Measurements from ENCODE around the gene EVA1A. TPM values are rescaled to one million over a fixed set of nuclear protein-coding genes. Genes with fewer than 3 reads are reported as not detected.

EVA1A gene, protein sequence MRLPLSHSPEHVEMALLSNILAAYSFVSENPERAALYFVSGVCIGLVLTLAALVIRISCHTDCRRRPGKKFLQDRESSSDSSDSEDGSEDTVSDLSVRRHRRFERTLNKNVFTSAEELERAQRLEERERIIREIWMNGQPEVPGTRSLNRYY
- polyA plus RNA-seq (ENCODE audit: insufficient read length in 3 of 3), result 10 to 100 TPM; 12.3 to 16.6 (median 15.6) TPM

GRCh38 chr2:75560768-75561565, at the start of gene EVA1A:
EVA1A (minus strand) TSS chr2:75560939; CDS start chr2:75518140, 42,799 bp downstream.
- DNase-seq (ENCODE audit: low read depth in 3 of 3, low spot score in 2 of 3), result no peak

DNA sequence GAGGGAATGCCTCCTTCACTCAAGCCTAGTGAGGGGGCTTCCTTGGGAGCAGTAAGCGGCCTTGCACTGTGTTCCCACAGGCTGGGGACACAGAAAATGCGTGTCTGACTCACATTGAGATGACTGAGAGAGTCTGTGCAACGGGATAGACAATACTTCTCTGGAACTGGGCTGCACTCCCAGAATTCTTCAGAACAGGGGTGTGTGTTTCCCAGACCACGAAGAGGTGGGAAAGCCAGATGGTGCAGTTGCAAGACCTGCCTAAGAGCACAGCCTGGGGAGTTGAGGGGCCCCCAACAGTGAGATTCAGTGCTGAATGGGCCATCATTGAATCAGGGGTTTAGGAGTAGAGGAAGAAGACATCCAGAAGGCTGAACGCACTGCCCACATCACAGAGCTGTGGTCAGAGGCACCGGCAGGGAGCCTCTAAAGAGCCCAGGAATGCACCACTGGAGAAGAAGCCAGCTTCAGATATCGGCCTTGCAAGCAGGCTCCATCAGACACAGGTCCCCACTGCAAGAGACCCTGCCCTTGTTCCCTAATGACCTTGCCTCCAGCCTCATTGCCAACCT, 49.3 kb upstream of the EVA1A start:
- DNase-seq (ENCODE audit: low read depth in 3 of 3, low spot score in 2 of 3), result no peak

DNA sequence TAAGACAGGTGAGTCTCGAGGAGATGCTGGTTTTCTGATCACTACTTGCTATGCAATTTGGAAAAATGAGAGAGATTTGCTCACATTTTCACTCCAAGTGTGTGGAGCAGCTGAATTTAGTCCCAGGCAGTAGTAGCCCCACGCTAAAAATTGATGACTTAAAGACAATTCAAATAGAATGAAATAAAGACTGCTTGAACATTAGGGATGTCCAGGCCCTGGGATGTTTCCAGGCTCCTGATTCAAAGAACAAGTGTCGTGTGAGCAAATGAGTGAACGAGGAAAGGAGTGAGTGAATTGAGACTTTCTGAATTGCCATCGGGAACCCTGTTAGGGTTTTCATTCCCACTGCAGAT, 48.6 kb upstream of the EVA1A start:
- DNase-seq (ENCODE audit: low read depth in 3 of 3, low spot score in 2 of 3), result no peak

DNA sequence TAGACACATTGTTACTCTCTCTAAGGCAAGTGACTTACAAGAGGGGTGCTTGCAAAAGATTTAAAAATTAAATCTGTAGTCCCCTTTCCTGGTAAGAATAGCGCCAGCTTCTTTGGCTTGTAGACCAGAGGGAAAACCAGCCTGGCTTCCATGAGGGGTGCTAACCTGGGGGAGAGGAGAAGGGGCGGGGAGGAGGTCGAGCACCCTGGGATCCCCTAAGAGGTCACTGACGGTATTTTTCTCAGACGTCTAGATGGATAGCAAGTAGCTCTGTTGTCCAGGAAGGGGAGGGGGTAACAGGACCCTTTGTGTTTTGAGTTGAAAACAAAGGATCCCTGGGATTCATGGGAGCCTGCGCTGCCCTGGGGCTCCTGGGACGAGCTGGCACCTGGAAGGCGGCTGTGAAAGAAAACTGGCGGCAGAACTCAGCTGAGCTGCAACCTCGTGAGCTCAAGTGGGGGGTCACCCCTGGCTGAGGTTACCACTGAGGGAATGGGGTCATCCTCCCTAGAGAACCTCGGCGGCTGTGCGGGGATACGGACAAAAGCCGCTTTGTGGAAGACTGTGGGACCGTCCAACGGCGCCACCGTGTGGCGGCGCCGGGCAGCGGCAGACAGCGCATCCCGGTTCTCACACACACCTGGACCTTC, 48.1 kb upstream of the EVA1A start:
- DNase-seq (ENCODE audit: low read depth in 3 of 3, low spot score in 2 of 3), result peak in 1 of 3 donors; percentile 62

DNA sequence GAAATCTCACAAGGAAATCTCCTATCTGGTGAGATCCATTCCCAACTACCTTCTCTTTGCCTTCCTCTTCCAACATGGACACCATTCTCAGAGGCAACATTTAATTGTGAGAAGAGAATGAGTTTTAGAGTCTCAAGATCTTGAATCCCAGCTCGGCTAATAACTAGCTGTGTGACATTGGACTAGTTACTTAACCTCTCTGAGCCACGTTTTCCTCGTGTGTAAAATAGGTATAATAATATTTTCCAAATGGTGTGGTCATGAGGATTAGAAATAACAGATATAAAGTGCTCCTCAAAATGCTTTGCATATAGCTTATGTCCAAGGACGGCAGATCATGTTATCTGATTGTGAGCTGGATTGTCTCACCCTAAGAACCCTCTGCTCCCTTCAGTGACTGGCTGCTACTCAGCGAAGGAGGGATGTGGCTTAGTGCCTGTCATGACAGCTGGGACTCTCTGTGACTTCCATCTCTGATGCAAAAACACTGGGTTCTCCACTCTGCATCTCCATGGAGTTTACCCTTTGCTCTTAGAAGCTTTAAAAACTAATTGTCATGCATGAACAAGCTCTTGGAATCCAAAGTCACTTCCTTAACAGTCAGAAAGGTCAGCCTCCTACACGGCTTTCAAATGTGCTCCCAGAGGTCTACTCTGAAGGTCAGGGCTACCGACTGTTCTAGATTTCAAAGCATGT, 47.4 kb upstream of the EVA1A start:
- DNase-seq (ENCODE audit: low read depth in 3 of 3, low spot score in 2 of 3), result peak in 2 of 3 donors; percentile 61 to 73

- no peak for DNase-seq (ENCODE audit: low read depth in 3 of 3, low spot score in 2 of 3)
These were observed 46.7 kb upstream of the EVA1A start for GRCh38 chr2:75607400-75607798.

- DNase-seq (ENCODE audit: low read depth in 3 of 3, low spot score in 2 of 3), result no peak
These were observed 46.1 kb upstream of the EVA1A start for GRCh38 chr2:75606761-75607399.

GRCh38 chr2:75605770-75606529, 45.2 kb upstream of the EVA1A start:
- no peak for DNase-seq (ENCODE audit: low read depth in 3 of 3, low spot score in 2 of 3)

- no peak for DNase-seq (ENCODE audit: low read depth in 3 of 3, low spot score in 2 of 3)
These were observed 43.7 kb upstream of the EVA1A start for GRCh38 chr2:75604484-75604883.

GRCh38 chr2:75603477-75603876, 42.7 kb upstream of the EVA1A start:
- DNase-seq (ENCODE audit: low read depth in 3 of 3, low spot score in 2 of 3), result no peak

GRCh38 chr2:75602724-75603342, 42.1 kb upstream of the EVA1A start:
- no peak for DNase-seq (ENCODE audit: low read depth in 3 of 3, low spot score in 2 of 3)

- DNase-seq (ENCODE audit: low read depth in 3 of 3, low spot score in 2 of 3), result no peak
These were observed 39.8 kb upstream of the EVA1A start for GRCh38 chr2:75600461-75601011.

GRCh38 chr2:75598589-75599155, 37.9 kb upstream of the EVA1A start:
- no peak for DNase-seq (ENCODE audit: low read depth in 3 of 3, low spot score in 2 of 3)

DNA sequence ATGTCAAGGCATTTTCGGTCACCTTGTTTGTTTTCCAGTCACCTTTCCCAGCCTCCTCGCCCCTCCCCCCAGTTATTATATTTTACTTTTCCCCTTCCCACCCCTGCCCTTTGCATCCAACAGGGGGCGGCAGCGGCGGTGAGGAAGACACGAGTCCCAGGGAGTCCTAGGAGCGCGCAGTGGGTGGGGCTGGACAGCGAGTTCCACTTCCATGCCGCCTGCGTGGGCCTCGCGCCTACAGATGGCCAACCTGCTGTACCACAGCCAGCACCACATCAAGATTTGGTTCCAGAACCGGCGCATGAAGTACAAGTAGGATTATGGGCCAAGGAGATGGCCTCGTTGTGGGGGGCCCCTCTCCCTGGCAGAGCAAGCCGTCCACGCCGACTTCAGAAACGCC, 37.2 kb upstream of the EVA1A start:
- no peak for DNase-seq (ENCODE audit: low read depth in 3 of 3, low spot score in 2 of 3)

- no peak for DNase-seq (ENCODE audit: low read depth in 3 of 3, low spot score in 2 of 3)
These were observed 36.0 kb upstream of the EVA1A start for GRCh38 chr2:75596784-75597183.

GRCh38 chr2:75595541-75596395, 35.0 kb upstream of the EVA1A start:
- DNase-seq (ENCODE audit: low read depth in 3 of 3, low spot score in 2 of 3), result no peak

DNA sequence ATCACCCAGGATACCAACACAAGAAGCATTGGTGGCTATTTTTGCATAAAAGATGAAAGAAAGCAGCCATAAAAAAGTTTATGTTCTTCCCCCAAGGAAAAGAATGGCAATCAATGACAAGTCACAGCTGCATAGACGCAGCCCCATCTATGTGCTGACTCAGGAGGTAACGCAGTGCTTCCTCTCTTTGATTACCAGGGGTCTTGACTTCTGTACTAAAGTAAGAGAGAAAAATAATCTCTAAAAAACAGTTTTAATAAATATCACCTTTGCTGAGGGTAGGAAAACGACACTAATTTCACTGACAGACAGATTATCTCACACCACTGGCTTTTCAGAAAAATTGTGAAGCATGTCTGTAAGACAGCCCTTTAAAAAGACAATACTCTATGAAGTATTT, 33.9 kb upstream of the EVA1A start:
- DNase-seq (ENCODE audit: low read depth in 3 of 3, low spot score in 2 of 3), result no peak

GRCh38 chr2:75592888-75593287, 32.1 kb upstream of the EVA1A start:
- no peak for DNase-seq (ENCODE audit: low read depth in 3 of 3, low spot score in 2 of 3)

Measured in right renal cortex interstitium (tissue), 3 donors.